ENCODE data around the gene TNFRSF1B. TPM values are rescaled to one million over a fixed set of nuclear protein-coding genes. Genes with fewer than 3 reads are reported as not detected.
"Not testable (repeated sequence)": the region's sequence is repeated elsewhere in the genome, so short reads cannot be mapped to it uniquely, and the experiment has no call there.

Gene TNFRSF1B
- total RNA-seq, 4 donors from 2014 or later: 34.0 to 122 (median 84.5) TPM

DNA sequence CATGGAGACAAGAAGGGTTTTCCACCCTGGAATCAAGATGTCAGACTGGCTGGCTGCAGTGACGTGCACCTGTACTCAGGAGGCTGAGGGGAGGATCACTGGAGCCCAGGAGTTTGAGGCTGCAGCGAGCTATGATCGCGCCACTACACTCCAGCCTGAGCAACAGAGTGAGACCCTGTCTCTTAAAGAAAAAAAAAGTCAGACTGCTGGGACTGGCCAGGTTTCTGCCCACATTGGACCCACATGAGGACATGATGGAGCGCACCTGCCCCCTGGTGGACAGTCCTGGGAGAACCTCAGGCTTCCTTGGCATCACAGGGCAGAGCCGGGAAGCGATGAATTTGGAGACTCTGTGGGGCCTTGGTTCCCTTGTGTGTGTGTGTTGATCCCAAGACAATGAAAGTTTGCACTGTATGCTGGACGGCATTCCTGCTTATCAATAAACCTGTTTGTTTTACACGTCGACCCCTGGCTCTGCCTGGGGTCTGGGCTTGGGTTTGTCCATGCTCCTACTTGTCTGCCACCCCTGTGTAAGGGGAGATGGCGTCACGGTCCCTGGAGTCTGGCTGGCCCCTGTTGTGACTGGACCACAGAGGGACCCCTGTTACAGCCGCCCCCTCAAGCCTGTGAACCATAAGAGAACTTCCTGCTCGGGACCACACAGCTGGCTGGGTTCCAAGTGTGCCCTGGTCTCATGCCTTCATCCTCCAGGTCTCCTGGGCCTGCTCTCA is 42.1 kb downstream of the TNFRSF1B start:
- ATAC-seq (ENCODE audit: low FRiP score): peak; percentile 71
- TF ChIP-seq, protein P1, sequence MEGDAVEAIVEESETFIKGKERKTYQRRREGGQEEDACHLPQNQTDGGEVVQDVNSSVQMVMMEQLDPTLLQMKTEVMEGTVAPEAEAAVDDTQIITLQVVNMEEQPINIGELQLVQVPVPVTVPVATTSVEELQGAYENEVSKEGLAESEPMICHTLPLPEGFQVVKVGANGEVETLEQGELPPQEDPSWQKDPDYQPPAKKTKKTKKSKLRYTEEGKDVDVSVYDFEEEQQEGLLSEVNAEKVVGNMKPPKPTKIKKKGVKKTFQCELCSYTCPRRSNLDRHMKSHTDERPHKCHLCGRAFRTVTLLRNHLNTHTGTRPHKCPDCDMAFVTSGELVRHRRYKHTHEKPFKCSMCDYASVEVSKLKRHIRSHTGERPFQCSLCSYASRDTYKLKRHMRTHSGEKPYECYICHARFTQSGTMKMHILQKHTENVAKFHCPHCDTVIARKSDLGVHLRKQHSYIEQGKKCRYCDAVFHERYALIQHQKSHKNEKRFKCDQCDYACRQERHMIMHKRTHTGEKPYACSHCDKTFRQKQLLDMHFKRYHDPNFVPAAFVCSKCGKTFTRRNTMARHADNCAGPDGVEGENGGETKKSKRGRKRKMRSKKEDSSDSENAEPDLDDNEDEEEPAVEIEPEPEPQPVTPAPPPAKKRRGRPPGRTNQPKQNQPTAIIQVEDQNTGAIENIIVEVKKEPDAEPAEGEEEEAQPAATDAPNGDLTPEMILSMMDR (IDR thresholded peaks at IDR 0.05): peak in 2 of 3 donors; percentile 88 to 94
- peak; percentile 99 for DNase-seq (ENCODE audit: low spot score)

DNA sequence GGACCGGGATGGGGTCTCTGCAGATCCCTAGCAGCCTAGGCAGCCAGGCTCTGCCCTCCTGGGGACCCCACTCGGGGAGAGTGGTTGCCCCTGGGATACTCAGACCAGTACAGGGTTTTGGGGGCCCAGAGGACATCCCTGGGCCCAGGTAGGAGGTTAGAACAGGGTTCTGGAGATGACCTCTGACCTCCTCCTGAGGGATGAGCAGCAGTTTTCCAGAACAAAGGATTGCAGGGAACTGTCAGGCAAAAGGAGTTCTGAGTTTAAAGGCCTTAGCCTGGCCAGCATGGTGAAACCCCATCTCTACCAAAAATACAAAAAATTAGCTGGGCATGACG is 42.7 kb downstream of the TNFRSF1B start:
- ATAC-seq (ENCODE audit: low FRiP score) (no peak), DNase-seq (ENCODE audit: low spot score) (no peak)
- TF ChIP-seq, protein P1 (IDR thresholded peaks at IDR 0.05): no peak

DNA sequence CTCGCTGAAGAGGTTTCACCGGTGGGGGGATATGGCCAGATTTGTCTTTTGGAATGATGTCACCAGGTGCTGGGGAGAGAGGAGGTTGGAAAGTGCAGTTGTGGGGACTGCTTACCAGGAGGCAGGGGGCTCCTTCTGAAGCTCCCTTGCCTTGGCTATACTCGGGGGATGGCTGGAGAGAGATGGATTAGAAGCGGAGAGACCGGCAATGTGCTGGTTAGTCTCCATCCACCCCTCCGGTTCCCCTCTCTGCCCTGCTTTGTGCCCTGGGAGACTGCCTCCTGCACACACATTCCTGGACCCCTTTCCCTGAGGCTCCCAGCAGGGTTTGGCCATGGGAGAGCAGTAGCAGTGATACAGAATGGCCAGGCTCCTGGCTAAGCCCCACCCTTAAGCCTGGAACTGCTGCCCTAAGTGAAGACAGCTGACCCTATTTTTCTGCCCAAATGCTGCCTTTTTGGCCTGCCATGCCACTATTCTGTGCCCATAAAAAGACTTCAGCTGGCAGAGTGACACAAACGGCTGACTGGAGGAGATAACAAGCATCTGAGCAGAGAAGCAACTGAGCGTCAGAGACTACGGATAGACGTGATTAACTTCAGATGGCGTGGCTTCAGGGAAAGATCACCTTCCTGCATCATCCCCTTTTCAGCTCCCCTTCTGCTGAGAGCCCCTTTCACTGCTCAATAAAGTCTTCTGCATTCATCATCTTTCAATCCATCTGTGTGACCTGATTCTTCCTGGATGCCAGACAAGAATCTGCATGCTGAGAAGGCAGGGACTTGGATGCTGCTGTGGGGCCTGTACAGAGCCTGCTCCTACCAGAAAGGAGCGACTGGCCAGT is 48.5 kb downstream of the TNFRSF1B start:
- DNase-seq (ENCODE audit: low spot score) (no peak), ATAC-seq (ENCODE audit: low FRiP score) (no peak)
- TF ChIP-seq, protein P1 (IDR thresholded peaks at IDR 0.05): no peak

DNA sequence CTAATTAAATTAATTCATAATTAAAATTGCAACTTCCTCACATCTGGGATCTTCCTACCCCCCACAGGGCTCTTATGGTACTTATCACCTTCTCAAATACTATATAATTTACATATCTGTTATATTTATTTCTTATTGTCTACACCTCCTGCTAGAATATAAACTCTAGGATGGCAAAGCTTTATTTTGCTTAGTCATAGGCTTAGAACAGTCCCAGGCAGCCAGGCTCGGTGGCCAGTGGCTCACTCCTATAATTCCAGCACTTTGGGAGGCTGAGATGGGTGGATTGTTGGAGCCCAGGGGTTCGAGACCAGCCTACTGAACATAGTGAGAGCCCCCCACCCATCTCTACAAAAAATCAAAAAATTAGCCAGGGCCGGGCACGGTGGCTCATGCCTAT is 53.0 kb downstream of the TNFRSF1B start:
- TF ChIP-seq, protein P1 (IDR thresholded peaks at IDR 0.05): no peak
- DNase-seq (ENCODE audit: low spot score) (no peak), ATAC-seq (ENCODE audit: low FRiP score) (no peak)

DNA sequence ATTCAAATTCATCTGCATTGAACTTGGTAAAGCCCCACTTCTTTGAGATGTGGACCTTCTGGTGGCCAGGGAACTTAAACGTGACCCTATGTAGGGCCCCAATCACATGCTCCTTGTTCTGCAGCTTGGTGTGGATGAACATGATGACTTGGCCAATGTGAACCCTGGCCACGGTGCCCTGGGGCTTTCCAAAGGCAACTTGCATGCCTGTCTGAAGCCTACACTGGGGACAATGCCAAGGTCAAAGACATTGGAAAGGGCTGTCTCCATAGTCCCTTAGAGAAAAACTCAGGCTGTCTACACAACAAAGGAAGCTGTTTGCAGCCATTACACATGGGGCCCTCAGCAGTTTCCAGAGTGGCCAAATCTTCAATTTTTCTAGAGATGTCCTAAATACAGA is 54.1 kb downstream of the TNFRSF1B start:
- no peak for ATAC-seq (ENCODE audit: low FRiP score)

DNA sequence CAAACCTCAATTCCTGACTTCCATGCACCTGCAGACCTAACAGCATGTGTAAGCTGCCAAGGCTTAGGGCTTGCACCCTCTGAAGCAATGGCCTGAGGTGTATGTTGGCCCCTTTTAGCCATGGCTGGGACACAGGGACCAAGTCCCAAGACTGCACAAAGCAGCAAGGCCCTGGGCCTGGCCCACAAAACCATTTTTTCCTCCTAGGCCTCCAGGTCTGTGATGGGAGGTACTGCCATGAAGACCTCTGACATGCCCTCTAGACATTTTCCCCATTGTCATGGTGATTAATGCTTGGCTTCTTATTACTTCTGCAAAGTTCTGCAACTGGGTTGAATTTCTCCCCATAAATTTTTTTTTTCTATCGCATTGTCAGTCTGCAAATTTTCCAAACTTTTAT is 55.9 kb downstream of the TNFRSF1B start:
- not testable (repeated sequence) for ATAC-seq (ENCODE audit: low FRiP score); DNase-seq (ENCODE audit: low spot score)

More for the DNA sequence above, 54.1 kb downstream of the TNFRSF1B start:
- no peak for DNase-seq (ENCODE audit: low spot score)
- TF ChIP-seq, protein P1 (IDR thresholded peaks at IDR 0.05): no peak

DNA sequence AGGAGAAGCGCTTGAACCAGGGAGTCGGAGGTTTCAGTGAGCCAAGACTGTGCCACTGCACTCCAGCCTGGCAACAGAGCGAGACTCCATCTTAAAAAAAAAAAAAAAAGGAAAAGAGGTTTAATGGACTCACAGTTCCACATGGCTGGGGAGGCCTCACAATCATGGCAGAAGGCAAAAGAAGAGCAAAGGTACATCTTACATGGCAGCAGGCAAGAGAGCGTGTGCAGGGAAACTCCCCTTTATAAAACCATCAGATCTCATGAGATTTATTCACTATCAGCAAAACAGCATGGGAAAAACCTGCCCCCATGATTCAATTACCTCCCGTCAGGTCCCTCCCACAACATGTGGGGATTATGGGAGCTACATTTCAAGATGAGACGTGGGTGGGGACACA is 57.3 kb downstream of the TNFRSF1B start:
- not testable (repeated sequence) for ATAC-seq (ENCODE audit: low FRiP score); DNase-seq (ENCODE audit: low spot score)

DNA sequence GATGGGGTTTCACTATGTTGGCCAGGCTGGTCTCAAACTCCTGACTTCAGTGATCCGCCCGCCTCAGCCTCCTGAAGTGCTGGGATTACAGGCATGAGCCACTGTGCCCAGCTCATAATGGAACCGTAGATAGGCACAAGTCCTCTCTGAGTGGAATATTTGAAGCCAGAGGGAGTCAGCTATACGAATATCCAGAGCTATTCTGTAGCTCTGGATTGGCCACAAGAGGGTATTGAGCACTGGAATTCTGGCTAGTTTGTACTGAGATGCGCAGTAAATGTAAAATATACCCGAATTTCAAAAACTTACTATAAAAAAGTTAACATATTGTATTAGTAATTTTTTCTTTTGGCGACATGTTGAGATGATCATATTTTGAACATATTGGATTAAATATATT is 62.2 kb downstream of the TNFRSF1B start:
- ATAC-seq (ENCODE audit: low FRiP score) (no peak), DNase-seq (ENCODE audit: low spot score) (no peak)
- TF ChIP-seq, protein P1 (IDR thresholded peaks at IDR 0.05): no peak
